Vagina (tissue), 2 donors: Measurements from ENCODE around the gene EPOP.

ENCODE experiments used
- CTCF ChIP-seq, 3 experiments: fragments of 450-650 bp in 2 of 3; fragments of 200-600 bp in 1 of 3; sonication (generic) in 1 of 3; IDR thresholded peaks; one replicate each; pipeline ENCODE4 v1.5.1; 2017 to 2019; ENCODE audit warnings: antibody characterized with exemption in 3 of 3, mild to moderate bottlenecking in 2 of 3, moderate library complexity in 2 of 3
- POLR2A ChIP-seq, 2 donors: fragments of 450-650 bp; IDR thresholded peaks; one replicate each; pipeline ENCODE4 v1.6.1; 2017; ENCODE audit warnings: antibody characterized with exemption in 2 of 2, mild to moderate bottlenecking in 2 of 2, moderate library complexity in 2 of 2

- TF ChIP-seq POLR2A (IDR thresholded peaks at IDR 0.05) (no peak), CTCF (IDR thresholded peaks at IDR 0.05) (no peak)
Observed at GRCh38 chr17:38710985-38711384, 36.2 kb upstream of the EPOP start.
